HG03469 (cell line): ENCODE results near the gene ZFPM1.

Source experiments
- ATAC-seq: cut with Tn5 transposase; IDR thresholded peaks from one replicate; pipeline ENCODE4 v1.9.1; 2021; ENCODE audit warnings: mild to moderate bottlenecking, moderate library complexity, moderate number of reproducible peaks; ENCODE audit not compliant: unreplicated experiment

The ZFPM1 gene

DNA sequence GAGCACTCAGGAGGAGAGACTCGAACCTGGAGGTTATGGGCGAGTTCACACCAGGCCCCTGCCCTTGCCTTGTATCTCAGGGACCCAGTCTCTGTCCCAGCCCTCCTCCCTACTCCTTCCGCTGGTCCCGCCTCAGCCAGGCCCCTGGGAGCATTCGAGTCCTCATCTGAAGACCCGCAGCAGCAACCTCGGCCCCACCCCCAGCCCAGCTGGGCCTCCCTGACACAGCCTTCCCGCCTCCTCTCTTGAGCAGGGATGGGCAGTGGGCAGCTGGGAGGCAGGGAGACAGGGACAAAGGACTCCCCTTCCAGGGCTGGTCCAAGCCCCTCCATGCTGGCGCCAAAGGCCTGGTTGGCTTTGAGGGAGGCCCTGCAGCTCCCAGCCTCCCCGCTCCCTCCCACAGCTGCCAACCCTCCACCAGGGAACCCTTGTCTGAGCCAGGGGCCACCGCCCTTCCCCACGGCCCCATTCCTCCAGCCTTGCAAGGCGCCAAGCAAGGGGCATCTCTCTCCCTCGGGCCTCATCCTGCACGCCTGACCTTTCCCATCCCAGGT lies 101.7 kb downstream of the ZFPM1 start:
- no peak for ATAC-seq

- ATAC-seq = no peak
Measured at GRCh38 chr16:88556294-88556988, 103.4 kb downstream of the ZFPM1 start.

DNA sequence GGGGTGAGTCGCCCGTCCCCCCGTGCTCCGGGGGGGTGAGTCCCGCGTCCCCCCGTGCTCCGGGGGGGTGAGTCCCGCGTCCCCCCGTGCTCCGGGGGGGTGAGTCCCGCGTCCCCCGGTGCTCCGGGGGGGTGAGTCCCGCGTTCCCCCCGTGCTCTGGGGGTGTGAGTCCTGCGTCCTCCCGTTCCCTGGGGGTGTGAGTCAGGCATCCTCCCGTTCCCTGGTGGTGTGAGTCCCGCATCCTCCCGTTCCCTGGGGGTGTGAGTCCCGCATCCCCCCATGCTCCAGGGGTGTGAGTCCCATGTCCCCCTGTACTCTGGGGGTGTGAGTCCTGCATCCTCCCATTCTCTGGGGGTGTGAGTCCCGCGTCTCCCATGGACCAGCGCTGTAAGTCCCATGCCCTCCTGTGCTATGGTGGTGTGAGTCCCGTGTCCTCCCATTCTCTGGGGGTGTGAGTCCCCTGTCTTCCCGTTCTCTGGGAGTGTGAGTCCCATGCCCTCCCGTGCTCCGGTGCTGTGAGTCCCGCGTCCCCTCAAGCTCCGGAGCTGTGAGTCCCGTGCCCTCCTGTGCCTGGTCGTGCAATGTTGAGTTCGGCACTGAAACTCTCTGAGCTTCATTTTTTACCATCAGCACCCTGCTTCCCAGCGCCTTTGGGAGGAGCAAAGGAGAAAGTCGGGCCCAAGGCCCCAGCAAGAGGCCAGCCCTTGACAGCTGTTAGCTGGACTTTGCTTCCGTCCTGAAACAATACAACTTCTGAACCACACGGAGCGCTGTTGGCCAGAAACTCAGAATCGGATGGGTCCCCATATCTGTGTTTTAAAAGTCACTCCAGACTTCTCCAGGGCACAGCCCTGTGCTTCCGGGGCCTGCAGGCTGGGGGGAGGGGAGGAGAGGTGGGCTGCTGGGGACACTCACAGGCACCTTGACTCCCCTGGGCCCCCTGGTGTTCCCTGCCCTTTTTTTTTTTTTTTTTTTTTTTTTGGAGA lies 105.7 kb downstream of the ZFPM1 start:
- ATAC-seq = no peak

- no peak for ATAC-seq
Measured at GRCh38 chr16:88560714-88561484, 107.8 kb downstream of the ZFPM1 start.

GRCh38 chr16:88561485-88562359 lies 108.6 kb downstream of the ZFPM1 start:
- ATAC-seq = no peak

- no peak for ATAC-seq
Measured at GRCh38 chr16:88566158-88566557, 113.1 kb downstream of the ZFPM1 start.

GRCh38 chr16:88568710-88569613 lies 115.9 kb downstream of the ZFPM1 start:
- no peak for ATAC-seq

DNA sequence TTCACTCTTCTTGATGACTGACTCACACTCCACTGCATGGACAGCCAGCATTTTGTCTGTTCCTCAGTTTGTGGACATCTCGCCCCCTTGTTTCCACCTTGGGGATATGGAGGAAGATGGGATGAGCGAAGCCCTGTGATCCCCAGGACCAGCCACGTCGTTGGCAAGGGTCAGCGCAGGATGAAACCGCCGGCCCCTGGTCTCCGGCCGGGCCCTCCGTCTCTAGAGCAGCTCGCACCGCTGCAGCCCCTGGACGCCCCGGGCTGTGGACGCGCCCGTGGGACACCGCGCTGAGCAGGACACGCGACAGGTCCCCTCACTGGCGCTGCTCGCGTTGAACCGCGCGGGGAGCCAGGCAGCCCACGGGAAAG lies 116.5 kb downstream of the ZFPM1 start:
- ATAC-seq = peak; percentile 5

GRCh38 chr16:88569985-88570690 lies 117.1 kb downstream of the ZFPM1 start, which contains the start of gene ZC3H18:
Gene ZC3H18, plus strand, starts transcription at chr16:88570403. Its CDS starts 6,721 bp downstream, at chr16:88577124.
- peak; percentile 39 for ATAC-seq

DNA sequence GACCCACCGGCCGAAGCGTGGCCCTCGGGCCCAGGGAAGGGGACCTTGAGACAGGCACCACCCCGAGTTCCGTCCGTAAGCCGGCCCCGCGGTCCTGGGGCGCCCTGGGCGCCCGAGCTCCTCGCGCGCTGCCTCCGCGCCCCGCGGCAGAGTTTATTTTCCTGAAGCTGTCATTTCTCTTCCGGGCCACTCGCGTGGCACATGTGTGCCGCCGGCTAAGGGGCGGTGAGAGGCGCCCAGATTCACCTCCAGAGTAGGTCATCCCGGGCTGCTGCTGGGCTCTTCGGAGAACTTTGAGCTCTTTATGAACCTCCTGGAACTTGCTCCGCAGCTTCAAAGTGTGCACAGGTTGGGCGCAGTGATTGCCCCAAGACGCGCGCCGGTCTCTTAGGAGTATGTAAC lies 117.6 kb downstream of the ZFPM1 start:
- ATAC-seq = peak; percentile 17

DNA sequence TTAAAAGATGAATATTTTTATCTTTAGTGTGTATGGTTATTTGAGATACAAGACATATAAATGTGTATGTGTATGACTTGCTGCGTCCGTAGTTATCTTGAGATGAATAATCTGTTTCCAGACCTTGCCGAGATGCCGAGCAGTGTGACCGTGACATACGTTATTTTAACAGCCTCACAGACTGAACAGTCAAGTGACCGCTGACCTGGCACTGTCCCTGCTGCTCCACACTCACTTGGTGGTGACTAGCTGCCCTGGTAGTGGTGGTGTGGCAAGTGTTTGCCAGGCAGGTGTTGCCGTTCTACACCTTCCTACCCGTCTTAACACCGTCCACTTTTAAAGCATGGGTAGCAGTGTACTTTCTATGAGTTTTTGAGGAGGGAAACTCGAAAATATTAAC lies 122.2 kb downstream of the ZFPM1 start:
- ATAC-seq = no peak

DNA sequence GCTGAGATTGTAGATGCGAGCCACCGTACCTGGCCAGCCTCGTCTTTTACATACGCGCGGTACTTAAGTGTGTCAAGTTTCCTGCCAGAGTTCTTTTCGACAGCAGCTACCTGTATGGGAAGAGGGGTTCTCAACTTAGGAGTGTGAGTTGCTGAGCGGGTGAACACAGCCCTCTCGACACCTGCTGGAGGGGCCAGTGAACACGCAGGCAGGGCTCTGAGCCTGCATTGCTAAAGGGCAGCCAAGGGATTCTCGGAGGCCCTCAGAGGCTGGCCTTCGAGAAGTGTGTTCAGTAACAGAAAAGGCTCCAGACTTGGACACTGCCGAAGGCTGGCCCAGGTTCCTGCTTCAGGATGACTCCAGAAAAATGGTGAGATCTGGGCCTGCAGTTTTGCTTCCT lies 123.2 kb downstream of the ZFPM1 start:
- no peak for ATAC-seq

- ATAC-seq = no peak
Measured at GRCh38 chr16:88577166-88577565, 124.1 kb downstream of the ZFPM1 start.

GRCh38 chr16:88578446-88579313 lies 125.6 kb downstream of the ZFPM1 start:
- no peak for ATAC-seq

- ATAC-seq = no peak
Measured at GRCh38 chr16:88580371-88580770, 127.3 kb downstream of the ZFPM1 start.

DNA sequence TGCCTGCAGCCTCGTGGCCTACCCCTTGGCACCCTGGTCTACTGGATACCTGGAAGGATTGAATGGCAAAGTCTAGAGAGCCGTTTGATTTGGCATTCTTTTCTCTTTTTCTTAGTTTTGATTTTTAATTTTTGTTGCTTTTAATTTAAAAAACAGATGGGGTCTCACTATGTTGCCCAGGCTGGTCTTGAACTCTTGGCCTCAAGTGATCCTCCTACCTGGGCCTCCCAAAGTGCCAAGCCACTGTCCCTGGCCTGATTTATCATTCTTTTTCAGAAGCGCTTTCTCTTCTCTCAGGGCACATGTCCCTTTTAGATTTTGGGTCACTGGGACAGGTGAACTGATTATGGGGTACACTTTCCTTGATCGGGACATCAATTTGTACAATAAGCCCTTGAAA lies 128.0 kb downstream of the ZFPM1 start:
- no peak for ATAC-seq

DNA sequence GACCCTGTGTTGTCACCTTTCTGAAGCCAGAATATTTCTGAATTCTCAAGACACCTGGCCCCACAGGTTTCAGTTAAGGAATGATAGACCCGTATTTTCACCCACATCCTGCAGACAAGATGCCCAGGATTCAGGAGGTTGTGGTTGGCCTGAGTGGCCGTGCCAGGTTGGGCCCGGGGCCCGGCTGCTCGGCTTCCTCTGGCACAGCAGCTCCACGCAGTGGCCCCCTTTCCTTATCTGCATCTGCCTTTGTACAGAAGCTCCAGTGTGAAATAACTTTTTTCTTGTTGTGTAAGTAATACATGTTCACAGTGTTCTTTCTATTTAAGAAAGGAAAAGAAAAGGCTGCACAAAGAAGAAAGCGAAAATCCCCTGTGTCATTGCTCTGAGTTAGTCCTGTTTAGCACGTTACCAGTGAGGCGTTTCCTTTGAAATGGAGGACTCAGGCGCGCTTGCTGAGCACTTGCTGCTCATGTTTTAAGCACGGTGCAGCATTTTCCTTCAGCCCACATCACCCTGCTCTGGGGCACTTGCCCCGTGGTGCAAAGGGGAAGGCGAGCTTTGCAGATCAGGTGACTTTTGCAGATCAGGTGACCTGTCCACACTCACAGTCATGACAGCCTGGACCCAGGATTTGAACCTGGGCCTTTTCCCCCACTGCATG lies 130.0 kb downstream of the ZFPM1 start:
- ATAC-seq = no peak
